HEK293 (cell line): Measurements from ENCODE around the gene KREMEN2.

ENCODE experiments used
- CTCF ChIP-seq: fragments of 450-650 bp; formaldehyde crosslinking; IDR thresholded peaks from 2 replicates; pipeline ENCODE4 v1.5.1; 2016; ENCODE audit warnings: missing biosample characterization, missing genetic modification characterization
- HOXA7 ChIP-seq: sonication (generic); formaldehyde crosslinking; IDR thresholded peaks from 2 replicates; pipeline ENCODE4 v1.8.1; 2022; ENCODE audit warnings: missing genetic modification reagents, borderline replicate concordance
- ZBTB7A ChIP-seq: fragments of 450-650 bp; formaldehyde crosslinking; IDR thresholded peaks from 2 replicates; pipeline ENCODE4 v1.5.1; 2016; ENCODE audit warnings: low read depth, missing biosample characterization, missing genetic modification characterization
- ZBTB8A ChIP-seq: fragments of 450-650 bp; formaldehyde crosslinking; IDR thresholded peaks from 2 replicates; pipeline ENCODE4 v1.5.1; 2016; ENCODE audit warnings: missing biosample characterization, missing genetic modification characterization
- ZNF184 ChIP-seq: fragments of 450-650 bp; IDR thresholded peaks from 2 replicates; pipeline ENCODE4 v1.5.1; 2018; ENCODE audit warnings: missing biosample characterization, mild to moderate bottlenecking, missing genetic modification characterization
- ZNF596 ChIP-seq: fragments of 450-650 bp; IDR thresholded peaks from 2 replicates; pipeline ENCODE4 v1.5.0; 2018; ENCODE audit warnings: missing biosample characterization, mild to moderate bottlenecking, missing genetic modification characterization, moderate library complexity
- TF ChIP-seq, protein P1 (sequence below): fragments of 450-650 bp; formaldehyde crosslinking; IDR thresholded peaks from 2 replicates; pipeline ENCODE4 v1.5.1; 2016; ENCODE audit warnings: missing biosample characterization, missing genetic modification characterization
- TF ChIP-seq, protein P2 (sequence below): fragments of 450-650 bp; IDR thresholded peaks from 2 replicates; pipeline ENCODE4 v1.5.1; 2018; ENCODE audit warnings: missing biosample characterization, missing genetic modification characterization
- TF ChIP-seq, protein P3 (sequence below): fragments of 450-650 bp; formaldehyde crosslinking; IDR thresholded peaks from 2 replicates; pipeline ENCODE4 v1.5.1; 2016; ENCODE audit warnings: missing biosample characterization, missing genetic modification characterization

DNA sequence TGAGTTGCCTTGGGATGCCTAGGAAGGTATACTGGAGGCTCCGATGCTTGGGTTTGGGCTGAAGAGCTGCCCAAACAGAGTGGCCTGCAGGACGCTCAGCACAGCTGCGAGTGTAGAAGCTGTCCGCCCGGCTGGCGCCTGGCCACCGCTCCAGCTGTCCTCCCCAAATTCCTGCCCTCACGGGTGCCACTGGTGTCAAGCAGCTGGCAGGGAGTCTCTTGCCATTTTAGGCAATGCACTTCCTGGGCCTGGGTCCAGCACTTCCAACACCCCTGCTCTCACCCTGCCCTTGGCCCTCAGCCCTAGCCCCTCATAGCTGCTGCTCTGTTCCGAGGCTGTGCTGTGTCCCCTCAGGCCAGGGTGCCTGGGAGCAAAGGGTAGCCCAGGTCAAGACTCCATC is 21.4 kb downstream of the KREMEN2 start:
- TF ChIP-seq CTCF (tag by site-specific recombination) (no peak), ZBTB8A (tag by site-specific recombination) (no peak), ZNF184 (tag by site-specific recombination) (no peak), ZNF596 (no peak), HOXA7 (CRISPR knock-in tag) (no peak), ZBTB7A (tag by site-specific recombination) (no peak)
- TF ChIP-seq, protein P1, sequence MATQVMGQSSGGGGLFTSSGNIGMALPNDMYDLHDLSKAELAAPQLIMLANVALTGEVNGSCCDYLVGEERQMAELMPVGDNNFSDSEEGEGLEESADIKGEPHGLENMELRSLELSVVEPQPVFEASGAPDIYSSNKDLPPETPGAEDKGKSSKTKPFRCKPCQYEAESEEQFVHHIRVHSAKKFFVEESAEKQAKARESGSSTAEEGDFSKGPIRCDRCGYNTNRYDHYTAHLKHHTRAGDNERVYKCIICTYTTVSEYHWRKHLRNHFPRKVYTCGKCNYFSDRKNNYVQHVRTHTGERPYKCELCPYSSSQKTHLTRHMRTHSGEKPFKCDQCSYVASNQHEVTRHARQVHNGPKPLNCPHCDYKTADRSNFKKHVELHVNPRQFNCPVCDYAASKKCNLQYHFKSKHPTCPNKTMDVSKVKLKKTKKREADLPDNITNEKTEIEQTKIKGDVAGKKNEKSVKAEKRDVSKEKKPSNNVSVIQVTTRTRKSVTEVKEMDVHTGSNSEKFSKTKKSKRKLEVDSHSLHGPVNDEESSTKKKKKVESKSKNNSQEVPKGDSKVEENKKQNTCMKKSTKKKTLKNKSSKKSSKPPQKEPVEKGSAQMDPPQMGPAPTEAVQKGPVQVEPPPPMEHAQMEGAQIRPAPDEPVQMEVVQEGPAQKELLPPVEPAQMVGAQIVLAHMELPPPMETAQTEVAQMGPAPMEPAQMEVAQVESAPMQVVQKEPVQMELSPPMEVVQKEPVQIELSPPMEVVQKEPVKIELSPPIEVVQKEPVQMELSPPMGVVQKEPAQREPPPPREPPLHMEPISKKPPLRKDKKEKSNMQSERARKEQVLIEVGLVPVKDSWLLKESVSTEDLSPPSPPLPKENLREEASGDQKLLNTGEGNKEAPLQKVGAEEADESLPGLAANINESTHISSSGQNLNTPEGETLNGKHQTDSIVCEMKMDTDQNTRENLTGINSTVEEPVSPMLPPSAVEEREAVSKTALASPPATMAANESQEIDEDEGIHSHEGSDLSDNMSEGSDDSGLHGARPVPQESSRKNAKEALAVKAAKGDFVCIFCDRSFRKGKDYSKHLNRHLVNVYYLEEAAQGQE (tag by site-specific recombination), result no peak
- TF ChIP-seq, protein P2, sequence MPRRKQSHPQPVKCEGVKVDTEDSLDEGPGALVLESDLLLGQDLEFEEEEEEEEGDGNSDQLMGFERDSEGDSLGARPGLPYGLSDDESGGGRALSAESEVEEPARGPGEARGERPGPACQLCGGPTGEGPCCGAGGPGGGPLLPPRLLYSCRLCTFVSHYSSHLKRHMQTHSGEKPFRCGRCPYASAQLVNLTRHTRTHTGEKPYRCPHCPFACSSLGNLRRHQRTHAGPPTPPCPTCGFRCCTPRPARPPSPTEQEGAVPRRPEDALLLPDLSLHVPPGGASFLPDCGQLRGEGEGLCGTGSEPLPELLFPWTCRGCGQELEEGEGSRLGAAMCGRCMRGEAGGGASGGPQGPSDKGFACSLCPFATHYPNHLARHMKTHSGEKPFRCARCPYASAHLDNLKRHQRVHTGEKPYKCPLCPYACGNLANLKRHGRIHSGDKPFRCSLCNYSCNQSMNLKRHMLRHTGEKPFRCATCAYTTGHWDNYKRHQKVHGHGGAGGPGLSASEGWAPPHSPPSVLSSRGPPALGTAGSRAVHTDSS (tag by site-specific recombination), result no peak
- TF ChIP-seq, protein P3, sequence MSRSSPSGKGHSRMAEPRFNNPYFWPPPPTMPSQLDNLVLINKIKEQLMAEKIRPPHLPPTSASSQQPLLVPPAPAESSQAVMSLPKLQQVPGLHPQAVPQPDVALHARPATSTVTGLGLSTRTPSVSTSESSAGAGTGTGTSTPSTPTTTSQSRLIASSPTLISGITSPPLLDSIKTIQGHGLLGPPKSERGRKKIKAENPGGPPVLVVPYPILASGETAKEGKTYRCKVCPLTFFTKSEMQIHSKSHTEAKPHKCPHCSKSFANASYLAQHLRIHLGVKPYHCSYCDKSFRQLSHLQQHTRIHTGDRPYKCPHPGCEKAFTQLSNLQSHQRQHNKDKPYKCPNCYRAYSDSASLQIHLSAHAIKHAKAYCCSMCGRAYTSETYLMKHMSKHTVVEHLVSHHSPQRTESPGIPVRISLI (tag by site-specific recombination), result no peak
